Type B pancreatic cell (in vitro differentiated cells): Measurements from ENCODE around the gene CELF5. TPM values are rescaled to one million over a fixed set of nuclear protein-coding genes. Genes with fewer than 3 reads are reported as not detected.
A peak's percentile ranks its signal among the peaks of the same experiment; 100 is the strongest.
"Not testable (repeated sequence)": the region's sequence is repeated elsewhere in the genome, so short reads cannot be mapped to it uniquely, and the experiment has no call there.

Source experiments
- DNase-seq: peaks from one replicate; pipeline ENCODE4 v3.0.0; 2021; ENCODE audit warnings: mixed read lengths; ENCODE audit not compliant: unreplicated experiment; ENCODE audit errors: extremely low spot score
- H3K27ac Mint-ChIP-seq: 2 replicates; pipeline ENCODE4 v1.8.0; 2021; ENCODE audit warnings: mild to moderate bottlenecking, mixed read lengths
- H3K27me3 Mint-ChIP-seq: 2 replicates; pipeline ENCODE4 v1.8.0; 2021; ENCODE audit warnings: mixed read lengths
- H3K36me3 Mint-ChIP-seq: 2 replicates; pipeline ENCODE4 v1.8.0; 2021; ENCODE audit warnings: mixed read lengths
- H3K4me1 Mint-ChIP-seq: one replicate; pipeline ENCODE4 v1.8.0; 2021; ENCODE audit warnings: mixed read lengths; ENCODE audit not compliant: unreplicated experiment
- H3K4me3 Mint-ChIP-seq: 2 replicates; pipeline ENCODE4 v1.8.0; 2021; ENCODE audit warnings: mild to moderate bottlenecking, mixed read lengths
- H3K9me3 Mint-ChIP-seq: 2 replicates; pipeline ENCODE4 v1.8.0; 2021; ENCODE audit warnings: mixed read lengths
- CTCF ChIP-seq: fragments of 200-600 bp; sonication (generic); conservative IDR thresholded peaks from 2 replicates; pipeline ENCODE4 v1.5.0; 2021; ENCODE audit warnings: antibody characterized with exemption, mild to moderate bottlenecking
- total RNA-seq: library from RNA; stranded (reverse); gene quantifications from 2 replicates; pipeline ENCODE4 v1.2.1, GENCODE V29; 2021; ENCODE audit warnings: low replicate concordance

CELF5 gene
- total RNA-seq, 1 donor from 2014 or later: 2.6 TPM

GRCh38 chr19:3198901-3199700, 25.4 kb upstream of the CELF5 start:
- Mint-ChIP-seq H3K27ac (no peak overlapping the region), H3K9me3 (no peaks in the 10 kb centered on the region), H3K4me3 (no peak overlapping the region), H3K36me3 (peaks cover 5% of the 10 kb centered on the region), H3K4me1 (no peaks in the 10 kb centered on the region), H3K27me3 (no peaks in the 10 kb centered on the region)
- TF ChIP-seq CTCF: no peak
- no peak for DNase-seq

GRCh38 chr19:3201072-3201700, 23.3 kb upstream of the CELF5 start:
- H3K27ac Mint-ChIP-seq: no peak overlapping the region
- no peaks in the 10 kb centered on the region for H3K9me3 Mint-ChIP-seq
- no peak overlapping the region for H3K4me3 Mint-ChIP-seq

GRCh38 chr19:3201911-3202310, 22.6 kb upstream of the CELF5 start:
- Mint-ChIP-seq H3K9me3 (no peaks in the 10 kb centered on the region), H3K27ac (no peak overlapping the region), H3K4me1 (no peaks in the 10 kb centered on the region), H3K27me3 (no peaks in the 10 kb centered on the region), H3K36me3 (no peaks in the 10 kb centered on the region), H3K4me3 (no peak overlapping the region)
- DNase-seq: no peak
- no peak for TF ChIP-seq CTCF

More at GRCh38 chr19:3201072-3201700, 23.3 kb upstream of the CELF5 start:
- Mint-ChIP-seq H3K36me3 (no peaks in the 10 kb centered on the region), H3K27me3 (no peaks in the 10 kb centered on the region), H3K4me1 (no peaks in the 10 kb centered on the region)
- peak; percentile 70 for DNase-seq
- TF ChIP-seq CTCF: no peak

- Mint-ChIP-seq H3K27me3 (no peaks in the 10 kb centered on the region), H3K9me3 (no peaks in the 10 kb centered on the region), H3K36me3 (no peaks in the 10 kb centered on the region), H3K27ac (no peak overlapping the region), H3K4me1 (no peaks in the 10 kb centered on the region), H3K4me3 (no peak overlapping the region)
- TF ChIP-seq CTCF: no peak
- no peak for DNase-seq
Measured at GRCh38 chr19:3202346-3202745, 22.1 kb upstream of the CELF5 start.

- not testable (repeated sequence) for H3K27ac Mint-ChIP-seq, H3K27me3 Mint-ChIP-seq, H3K4me1 Mint-ChIP-seq, H3K4me3 Mint-ChIP-seq, DNase-seq, H3K36me3 Mint-ChIP-seq, H3K9me3 Mint-ChIP-seq
Measured at GRCh38 chr19:3202895-3203294, 21.6 kb upstream of the CELF5 start.
